GM18520 (cell line): ENCODE measurements around the gene CDK4.

Source experiments
- ATAC-seq: cut with Tn5 transposase; IDR thresholded peaks from one replicate; pipeline ENCODE4 v1.9.1; 2021; ENCODE audit not compliant: unreplicated experiment

CDK4 gene

DNA sequence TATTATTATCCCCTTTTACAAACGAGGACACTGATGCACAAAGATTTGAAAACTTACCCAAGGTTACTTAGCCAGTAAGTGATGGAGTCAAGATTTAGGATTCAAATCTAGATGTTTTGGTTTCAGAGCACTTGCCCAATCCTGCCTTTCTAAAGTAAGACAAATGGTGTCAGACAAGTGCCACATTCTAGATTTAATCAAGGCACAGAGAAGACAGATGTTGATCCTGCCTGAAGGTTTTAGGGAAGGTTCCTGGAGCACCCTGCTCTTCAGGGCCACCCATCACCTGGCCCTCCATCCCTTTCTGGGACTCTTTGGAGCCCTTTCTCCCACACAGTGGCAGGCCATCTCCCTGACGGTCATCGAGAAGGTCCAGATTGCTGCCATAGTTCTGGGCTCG, 5.7 kb upstream of the CDK4 start:
- no peak for ATAC-seq

DNA sequence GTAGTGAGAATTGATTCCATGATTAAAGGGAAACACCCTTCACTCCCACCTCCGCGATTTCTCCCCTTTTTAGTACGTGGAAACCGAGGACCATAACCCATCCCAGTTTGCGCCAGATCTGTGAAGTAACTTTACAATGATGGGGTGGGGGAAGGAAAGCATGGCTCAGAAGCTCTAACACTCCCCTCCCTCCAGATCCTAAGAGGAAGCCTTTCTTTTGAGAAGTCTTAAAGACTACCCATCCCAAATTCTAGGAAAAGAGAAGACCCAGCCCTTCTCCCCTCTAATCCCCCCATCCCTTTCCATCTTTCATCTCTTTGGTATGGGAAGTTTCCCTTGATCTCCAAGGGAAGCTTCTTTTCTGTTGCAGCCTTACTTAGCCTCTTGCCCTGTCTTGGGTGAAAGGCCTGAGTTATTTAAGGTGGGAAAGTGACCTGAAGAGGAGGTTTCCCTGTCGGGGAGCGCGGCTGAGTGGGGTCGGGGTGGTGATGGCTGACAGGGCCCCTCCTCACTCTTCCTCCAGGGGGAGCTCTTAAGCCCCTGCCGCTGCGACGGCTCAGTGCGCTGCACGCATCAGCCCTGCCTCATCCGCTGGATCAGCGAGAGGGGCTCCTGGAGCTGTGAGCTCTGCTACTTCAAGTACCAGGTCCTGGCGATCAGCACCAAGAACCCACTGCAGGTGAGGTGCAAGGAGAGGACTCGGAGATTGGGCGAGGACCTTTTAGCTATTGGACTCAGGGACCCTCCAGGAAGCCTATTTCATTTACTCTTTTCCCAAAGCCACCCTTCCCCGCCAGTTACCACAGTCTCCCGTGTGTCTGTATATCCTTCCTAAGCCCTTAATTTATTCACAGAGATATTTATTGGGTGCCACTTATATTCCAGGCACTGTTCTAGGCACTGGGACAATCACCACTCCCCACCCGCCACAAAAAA, 4.6 kb upstream of the CDK4 start:
- no peak for ATAC-seq

- no peak for ATAC-seq
Observed at GRCh38 chr12:57755454-57756372, 3.6 kb upstream of the CDK4 start.

GRCh38 chr12:57755194-57755453, 3.0 kb upstream of the CDK4 start:
- no peak for ATAC-seq

GRCh38 chr12:57754411-57755193, 2.5 kb upstream of the CDK4 start, which contains the start of gene MARCHF9:
MARCHF9 (plus strand) TSS chr12:57755103; CDS start chr12:57755529, 426 bp downstream.
- ATAC-seq: peak; percentile 27

DNA sequence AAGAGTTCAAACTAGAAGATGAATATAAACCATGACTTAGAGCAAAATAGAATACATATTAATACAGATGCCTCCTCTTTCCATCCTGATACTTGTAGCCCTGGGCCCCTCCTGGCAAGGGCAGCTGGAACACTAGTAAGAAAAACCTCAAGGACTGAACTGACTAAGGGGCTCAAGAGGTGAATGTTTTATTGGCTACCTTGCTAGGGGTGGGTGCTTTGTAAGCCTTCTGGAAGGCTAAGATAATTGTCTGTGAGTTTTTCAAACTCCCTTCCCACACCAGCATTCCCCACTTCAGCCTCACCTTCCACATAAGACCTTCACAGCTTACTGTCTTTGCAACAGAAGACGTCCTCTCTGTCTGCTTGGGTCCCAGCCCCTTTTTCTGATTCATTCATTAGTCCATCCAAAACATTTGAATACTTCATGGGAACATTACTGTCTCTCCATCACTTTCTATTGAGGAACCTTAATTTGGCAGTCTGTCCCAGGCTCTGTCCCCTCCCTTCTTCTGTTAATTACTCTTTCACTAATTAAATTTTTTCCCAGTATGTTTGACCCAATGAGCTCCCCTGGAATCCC, 1.7 kb upstream of the CDK4 start:
- no peak for ATAC-seq

GRCh38 chr12:57752668-57753000, 524 bp upstream of the CDK4 start:
- no peak for ATAC-seq

- ATAC-seq: no peak
Observed at GRCh38 chr12:57751432-57751787, 700 bp downstream of the CDK4 start.

- no peak for ATAC-seq
Observed at GRCh38 chr12:57750561-57751431, 1.3 kb downstream of the CDK4 start.

DNA sequence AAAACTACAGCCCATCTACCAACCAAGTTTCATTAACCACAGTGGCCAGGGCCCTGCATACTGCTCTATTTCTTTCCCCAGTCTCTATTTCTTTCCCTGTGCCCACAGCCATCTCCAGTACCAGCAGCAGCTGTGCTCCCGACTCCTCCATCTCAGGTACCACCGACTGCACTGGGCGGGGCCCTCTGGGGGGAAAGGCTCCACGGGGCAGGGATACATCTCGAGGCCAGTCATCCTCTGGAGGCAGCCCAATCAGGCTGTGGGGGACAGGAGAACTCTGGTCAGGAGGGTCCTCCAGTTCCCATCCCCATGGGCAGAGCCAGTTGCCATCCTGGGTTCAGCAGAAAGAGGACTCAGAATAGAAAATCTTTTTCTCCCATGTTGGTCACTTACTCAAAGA, 3.0 kb downstream of the CDK4 start:
- no peak for ATAC-seq

GRCh38 chr12:57746025-57746424, 6.1 kb downstream of the CDK4 start:
- no peak for ATAC-seq

DNA sequence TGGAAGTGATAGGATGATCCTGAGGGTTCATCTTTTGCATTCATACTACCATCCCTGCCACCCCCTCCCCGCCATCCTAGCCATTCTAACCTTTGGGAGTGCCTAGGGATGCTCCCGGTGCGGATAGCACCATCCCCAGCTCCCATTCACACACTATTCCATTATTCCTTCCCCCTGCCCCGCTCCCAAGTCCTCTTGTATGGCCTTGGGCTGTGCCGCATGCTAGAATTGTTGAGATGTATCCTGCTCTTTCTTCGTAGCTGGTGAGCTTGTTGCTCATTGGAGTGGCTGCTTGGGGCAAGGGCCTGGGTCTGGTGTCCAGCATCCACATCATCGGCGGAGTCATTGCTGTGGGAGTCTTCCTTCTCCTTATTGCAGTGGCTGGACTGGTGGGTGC, 6.6 kb downstream of the CDK4 start:
- ATAC-seq: no peak

DNA sequence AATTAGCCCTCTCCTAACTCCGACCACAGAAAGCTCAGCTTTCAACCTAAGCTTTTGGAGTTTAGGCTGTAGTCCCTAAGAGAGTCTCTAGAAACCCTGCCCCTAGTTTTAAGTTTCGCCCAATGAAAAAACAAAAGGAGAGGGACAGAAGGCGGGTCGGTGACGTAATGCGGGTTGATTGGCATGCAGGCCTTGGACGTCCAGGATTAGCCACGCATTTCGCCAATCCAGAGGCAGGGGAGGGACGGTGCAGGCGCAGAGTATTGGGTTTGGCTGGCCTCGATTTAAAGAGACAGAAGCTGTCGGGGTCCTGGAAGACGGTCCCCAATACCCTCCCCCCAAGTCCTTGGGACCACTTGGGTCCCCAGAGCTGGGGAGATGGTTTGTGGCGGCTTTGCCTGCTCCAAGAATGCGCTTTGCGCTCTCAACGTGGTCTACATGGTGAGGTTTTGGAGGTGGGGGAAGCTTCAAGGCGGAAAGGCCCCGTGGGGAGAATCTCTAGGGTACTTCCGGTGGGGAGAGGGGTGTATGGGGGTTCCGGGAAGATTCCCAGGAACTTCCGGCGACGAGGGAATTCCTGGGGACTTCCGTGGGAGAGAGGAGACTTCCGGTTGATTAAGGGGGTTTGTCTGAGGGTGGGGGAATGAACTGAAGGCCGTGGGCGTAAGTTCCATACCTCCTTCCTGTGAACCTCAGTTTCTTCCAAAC, 7.2 kb downstream of the CDK4 start, which contains the start of gene TSPAN31:
TSS of gene TSPAN31 (plus strand) at position 263 of the 708 bp plus-strand sequence. CDS start at position 379, 116 bp downstream.
- ATAC-seq: peak; percentile 70

DNA sequence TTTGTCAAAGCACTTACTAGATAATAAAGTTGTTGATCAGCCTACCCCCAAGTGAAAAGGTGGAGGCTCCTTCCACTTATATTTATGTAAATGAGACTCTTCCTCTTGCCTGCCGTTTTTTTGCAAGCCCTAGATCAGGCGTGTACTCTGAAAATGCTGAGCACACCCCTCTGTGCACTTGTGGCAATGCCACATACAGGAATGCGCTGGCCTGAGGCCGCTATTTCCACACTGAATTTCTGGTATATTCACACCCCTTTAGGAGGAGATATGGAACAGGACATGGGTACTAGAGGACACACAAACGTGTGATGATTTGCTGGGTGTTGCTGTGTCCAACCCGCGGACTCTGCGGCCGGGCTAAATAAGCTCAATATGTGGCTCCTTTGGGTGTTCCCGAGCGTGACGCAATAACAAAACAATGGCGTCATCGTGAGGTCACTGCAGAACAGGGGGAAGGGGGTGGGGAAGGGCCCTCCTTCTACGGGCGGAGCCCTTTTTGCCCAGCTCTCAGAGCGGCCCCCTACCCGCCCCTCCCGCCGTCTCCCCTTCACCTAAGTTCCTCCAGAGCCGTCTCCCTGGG, 7.8 kb downstream of the CDK4 start:
- peak; percentile 19 for ATAC-seq

- no peak for ATAC-seq
Observed at GRCh38 chr12:57743769-57744168, 8.3 kb downstream of the CDK4 start.

GRCh38 chr12:57741844-57742738, 10.0 kb downstream of the CDK4 start:
- peak; percentile 37 for ATAC-seq

- no peak for ATAC-seq
Observed at GRCh38 chr12:57741413-57741789, 10.7 kb downstream of the CDK4 start.
